Measurements from ENCODE around the gene ZBTB7B. TPM values are rescaled to one million over a fixed set of nuclear protein-coding genes. Genes with fewer than 3 reads are reported as not detected.
"Not testable (repeated sequence)": the region's sequence is repeated elsewhere in the genome, so short reads cannot be mapped to it uniquely, and the experiment has no call there.

Gene ZBTB7B
- total and polyA plus RNA-seq, 7 experiments from 2014 or later: 3.0 to 139 (median 57.2) TPM

DNA sequence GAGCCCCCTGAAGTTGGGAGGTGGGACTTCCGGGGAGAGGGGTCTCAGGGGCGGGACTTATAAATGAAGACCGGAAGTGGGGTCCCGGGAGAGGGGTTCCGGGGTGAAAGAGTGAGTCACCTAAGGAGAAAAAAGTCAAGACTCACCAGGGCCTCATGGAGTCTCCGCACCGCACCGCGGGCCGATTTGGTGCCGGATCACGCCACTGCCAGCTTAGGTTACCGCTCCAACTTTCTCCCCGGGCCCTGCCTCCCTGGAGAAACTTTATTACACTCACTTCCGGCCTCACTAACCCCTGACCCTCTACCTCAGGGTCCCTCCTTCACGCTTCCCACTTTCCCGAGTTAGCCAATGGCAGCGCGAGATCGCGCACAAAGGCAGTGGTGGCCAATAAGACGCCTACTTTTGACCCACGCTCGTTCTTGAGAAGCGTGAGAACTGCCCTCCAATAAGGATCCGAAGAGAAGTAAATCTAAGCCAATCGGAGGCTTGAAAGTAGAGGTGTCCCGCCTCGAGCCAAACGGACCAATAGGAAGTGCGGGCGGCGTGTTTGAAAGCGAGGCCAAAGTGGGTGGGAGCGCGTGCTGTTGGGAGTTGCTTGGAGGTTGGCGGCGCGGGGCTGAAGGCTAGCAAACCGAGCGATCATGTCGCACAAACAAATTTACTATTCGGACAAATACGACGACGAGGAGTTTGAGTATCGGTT, 28.3 kb upstream of the ZBTB7B start, which contains the start of gene CKS1B:
Gene CKS1B, plus strand, starts transcription at position 580 of the 706 bp plus-strand sequence. Its CDS starts 65 bp downstream, at position 645.
- Mint-ChIP-seq H3K27ac (no peak within 1 kb of the TSS), H3K4me1 (peaks cover 27 to 39% (median 31%) of the 10 kb centered on the region in 7 donors), H3K4me3 (no peak within 1 kb of the TSS), H3K36me3 (peaks cover 0 to 15% (median 0%) of the 10 kb centered on the region in 5 donors), H3K9me3 (peaks cover 0 to 2% (median 0%) of the 10 kb centered on the region in 11 donors), H3K27me3 (no peaks in the 10 kb centered on the region)
- DNase-seq: peak; percentile 86 to 100 (median 98)
- no peaks in the 10 kb centered on the region for H3K9me3 ChIP-seq (ENCODE audit: control insufficient read depth in 2 of 3, low read length in 3 of 3)
- peaks cover 0 to 20% (median 0%) of the 10 kb centered on the region in 3 experiments for H3K36me3 ChIP-seq (ENCODE audit: control insufficient read depth in 2 of 3, insufficient read depth in 3 of 3, low read length in 3 of 3)
- H3K4me1 ChIP-seq (ENCODE audit: control insufficient read depth in 2 of 2, insufficient read depth in 2 of 2, low read length in 2 of 2): peaks cover 28 to 35% of the 10 kb centered on the region in 2 donors
- peak; percentile 89 for ATAC-seq
- peak within 1 kb of the TSS; percentile 94 for H3K27ac ChIP-seq (ENCODE audit: low read depth, low read length)
- ChIA-PET CTCF (interaction anchor here (0.7 to 10.5 kb wide), 9 partner anchors 25 to 415 kb away, joined by 3 to 94 read pairs (median 4); partner anchors contain the start of gene PMVK), POLR2A (interaction anchor here (0.9 to 11.7 kb wide), 14 partner anchors 9 to 78 kb away, joined by 3 to 160 read pairs (median 6); partner anchors contain the start of genes FLAD1, PBXIP1, PMVK and PYGO2)
- no peaks in the 10 kb centered on the region for H3K27me3 ChIP-seq (ENCODE audit: control insufficient read depth in 2 of 2, insufficient read depth in 2 of 2, low read length in 2 of 2)
- H3K4me3 ChIP-seq (ENCODE audit: low read length): peak within 1 kb of the TSS; percentile 82
- intact Hi-C loops (cut with micrococcal nuclease): loop anchor here (1.0 to 10.0 kb wide), 13 partner anchors 9 to 416 kb away; partner anchors contain the start of genes ADAM15 (in 2 of the 2), FLAD1 (in 2 of the 2), PYGO2 (in 2 of the 2) and UBE2Q1 (in 2 of the 2)

DNA sequence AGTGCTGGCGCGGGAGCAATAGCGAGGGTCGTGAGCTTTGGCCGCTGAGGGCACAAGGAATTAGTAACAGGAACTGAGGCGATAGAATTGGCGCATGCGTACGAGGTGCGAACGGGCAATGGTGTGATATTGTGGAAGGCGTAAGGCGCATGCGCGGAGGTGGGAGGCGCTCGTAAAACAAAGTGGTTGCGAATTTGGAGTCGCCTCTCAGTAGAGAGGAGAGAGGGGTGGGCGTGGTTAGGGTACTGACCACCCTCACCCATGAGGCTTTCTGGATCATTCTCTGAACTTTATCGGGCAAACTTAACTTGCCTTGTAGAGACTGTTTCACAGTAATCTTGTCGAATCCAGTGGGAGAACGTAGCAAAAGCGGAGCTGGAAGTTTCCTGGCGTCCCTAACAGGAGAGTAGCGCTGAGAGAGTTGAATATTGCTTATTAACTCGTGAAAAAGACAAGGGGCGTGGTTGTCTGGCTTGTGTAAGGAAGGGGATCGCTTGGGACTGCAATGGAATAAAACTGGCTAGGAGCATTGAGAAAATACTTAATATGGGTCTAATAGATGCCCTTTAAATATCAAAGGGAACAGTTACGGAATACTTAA, 27.7 kb upstream of the ZBTB7B start:
- peaks cover 0 to 18% (median 0%) of the 10 kb centered on the region in 5 donors for H3K36me3 Mint-ChIP-seq
- H3K4me3 ChIP-seq (ENCODE audit: low read length): peak overlapping the region; percentile 82
- peak overlapping the region; percentile 94 for H3K27ac ChIP-seq (ENCODE audit: low read depth, low read length)
- intact Hi-C loops (cut with micrococcal nuclease): loop anchor here (1.0 to 10.0 kb wide), 14 partner anchors 8 to 417 kb away; partner anchors contain the start of genes ADAM15 (in 2 of the 2), FLAD1 (in 2 of the 2), PYGO2 (in 2 of the 2) and UBE2Q1 (in 2 of the 2)
- ChIA-PET POLR2A (interaction anchor here (0.8 to 11.7 kb wide), 12 partner anchors 9 to 49 kb away, joined by 3 to 160 read pairs (median 6); partner anchors contain the start of genes FLAD1, PBXIP1, PMVK and PYGO2), CTCF (interaction anchor here (0.9 to 10.5 kb wide), 2 partner anchors 40 to 110 kb away, joined by 4 to 94 read pairs; no protein-coding TSS in a partner anchor)
- H3K9me3 Mint-ChIP-seq: peaks cover 0 to 2% (median 0%) of the 10 kb centered on the region in 11 donors
- H3K4me3 Mint-ChIP-seq: no peak overlapping the region
- peaks cover 28 to 35% of the 10 kb centered on the region in 2 donors for H3K4me1 ChIP-seq (ENCODE audit: control insufficient read depth in 2 of 2, insufficient read depth in 2 of 2, low read length in 2 of 2)
- H3K27me3 ChIP-seq (ENCODE audit: control insufficient read depth in 2 of 2, insufficient read depth in 2 of 2, low read length in 2 of 2): no peaks in the 10 kb centered on the region
- peak; percentile 56 for ATAC-seq
- H3K9me3 ChIP-seq (ENCODE audit: control insufficient read depth in 2 of 3, low read length in 3 of 3): no peaks in the 10 kb centered on the region
- no peaks in the 10 kb centered on the region for H3K27me3 Mint-ChIP-seq
- peaks cover 0 to 13% (median 0%) of the 10 kb centered on the region in 3 experiments for H3K36me3 ChIP-seq (ENCODE audit: control insufficient read depth in 2 of 3, insufficient read depth in 3 of 3, low read length in 3 of 3)
- H3K4me1 Mint-ChIP-seq: peaks cover 21 to 36% (median 30%) of the 10 kb centered on the region in 7 donors
- DNase-seq: peak in 8 of 9 donors; percentile 91 to 98 (median 95)
- no peak overlapping the region for H3K27ac Mint-ChIP-seq

DNA sequence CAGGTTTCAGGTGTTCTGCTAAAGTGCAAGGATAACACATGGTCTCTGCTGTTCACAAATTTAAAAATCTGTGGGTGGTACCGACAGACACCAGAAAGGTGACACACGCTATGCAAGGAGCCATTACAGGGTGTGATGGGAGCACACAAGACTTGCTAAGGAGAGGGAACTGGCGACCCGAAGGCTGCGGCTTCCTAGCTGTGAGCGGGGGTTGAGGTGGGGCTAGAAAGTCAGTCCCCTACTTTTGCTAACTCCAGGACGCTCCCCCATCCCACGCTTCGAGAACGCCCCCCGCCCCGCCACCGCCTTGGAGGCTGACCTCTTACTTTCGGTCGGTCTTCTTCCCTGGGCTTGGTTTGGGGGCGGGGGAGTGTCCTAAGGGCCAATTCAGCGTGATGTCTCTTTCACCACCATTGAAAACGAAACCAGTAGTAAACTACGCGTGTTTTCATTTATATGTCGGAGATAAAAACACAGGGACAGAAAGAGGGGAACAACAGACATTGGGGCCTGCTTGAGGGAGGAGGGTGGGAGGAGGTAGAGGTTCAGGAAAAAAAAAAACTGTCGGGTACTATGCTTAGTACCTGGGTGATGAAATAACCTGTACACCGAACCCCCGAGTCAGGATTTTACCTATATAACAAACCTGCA, 27.1 kb upstream of the ZBTB7B start:
- no peak for ATAC-seq
- CTCF ChIA-PET: interaction anchor here (0.8 to 10.5 kb wide), 5 partner anchors 18 to 39 kb away, joined by 3 to 94 read pairs (median 3); partner anchors contain the start of gene LENEP

DNA sequence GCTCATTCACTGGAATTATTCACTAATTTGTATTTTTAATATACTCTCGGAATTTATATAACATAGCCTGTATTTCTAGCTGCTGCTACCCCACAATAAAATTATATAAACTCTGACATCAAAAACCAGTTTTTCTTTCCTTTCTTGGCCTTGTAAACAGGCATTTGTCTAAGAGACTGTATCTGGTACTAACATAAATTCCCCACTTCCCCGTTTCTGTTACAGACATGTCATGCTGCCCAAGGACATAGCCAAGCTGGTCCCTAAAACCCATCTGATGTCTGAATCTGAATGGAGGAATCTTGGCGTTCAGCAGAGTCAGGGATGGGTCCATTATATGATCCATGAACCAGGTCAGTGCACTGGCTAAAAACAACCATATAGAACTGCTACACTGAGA, 24.8 kb upstream of the ZBTB7B start:
- H3K4me1 ChIP-seq (ENCODE audit: control insufficient read depth in 2 of 2, insufficient read depth in 2 of 2, low read length in 2 of 2): peaks cover 20 to 21% of the 10 kb centered on the region in 2 donors
- not testable (repeated sequence) for H3K36me3 ChIP-seq (ENCODE audit: control insufficient read depth in 2 of 3, insufficient read depth in 3 of 3, low read length in 3 of 3); ATAC-seq; H3K4me3 ChIP-seq (ENCODE audit: low read length); H3K27ac ChIP-seq (ENCODE audit: low read depth, low read length); H3K9me3 ChIP-seq (ENCODE audit: control insufficient read depth in 2 of 3, low read length in 3 of 3); H3K9me3 Mint-ChIP-seq; H3K27me3 ChIP-seq (ENCODE audit: control insufficient read depth in 2 of 2, insufficient read depth in 2 of 2, low read length in 2 of 2); DNase-seq; H3K27me3 Mint-ChIP-seq
- Mint-ChIP-seq H3K27ac (peak overlapping the region in 3 of 9 donors; percentile 32 to 75 (median 63)), H3K4me3 (peak overlapping the region in 1 of 10 donors; percentile 43), H3K4me1 (peaks cover 3 to 23% (median 10%) of the 10 kb centered on the region in 7 donors), H3K36me3 (peaks cover 0 to 12% (median 0%) of the 10 kb centered on the region in 5 donors)
- ChIA-PET CTCF (interaction anchor here (0.6 to 10.5 kb wide), 2 partner anchors 37 to 267 kb away, joined by 3 to 94 read pairs; no protein-coding TSS in a partner anchor), POLR2A (interaction anchor here (0.7 to 11.7 kb wide), 3 partner anchors 17 to 64 kb away, joined by 3 to 160 read pairs (median 37); partner anchors contain the start of genes PBXIP1 and PYGO2)
- intact Hi-C loops (cut with micrococcal nuclease): loop anchor here in 1 of 2 donors (10.0 kb wide), 1 partner anchor 347 kb away; the partner anchor contains the start of gene RUSC1

More for the DNA sequence above, 27.1 kb upstream of the ZBTB7B start:
- Histone ChIP-seq H3K27ac (ENCODE audit: low read depth, low read length) (peak overlapping the region; percentile 94), H3K4me3 (ENCODE audit: low read length) (peak overlapping the region; percentile 82), H3K36me3 (ENCODE audit: control insufficient read depth in 2 of 3, insufficient read depth in 3 of 3, low read length in 3 of 3) (peaks cover 0 to 10% (median 0%) of the 10 kb centered on the region in 3 experiments), H3K9me3 (ENCODE audit: control insufficient read depth in 2 of 3, low read length in 3 of 3) (no peaks in the 10 kb centered on the region), H3K4me1 (ENCODE audit: control insufficient read depth in 2 of 2, insufficient read depth in 2 of 2, low read length in 2 of 2) (peaks cover 28 to 33% of the 10 kb centered on the region in 2 donors), H3K27me3 (ENCODE audit: control insufficient read depth in 2 of 2, insufficient read depth in 2 of 2, low read length in 2 of 2) (no peaks in the 10 kb centered on the region)
- peaks cover 0 to 2% (median 0%) of the 10 kb centered on the region in 11 donors for H3K9me3 Mint-ChIP-seq
- H3K27ac Mint-ChIP-seq: no peak overlapping the region
- intact Hi-C loops (cut with micrococcal nuclease): loop anchor here (1.0 to 10.0 kb wide), 3 partner anchors 42 to 367 kb away; partner anchors contain the start of genes ADAR (in 1 of the 2) and RUSC1 (in 1 of the 2)
- H3K4me3 Mint-ChIP-seq: no peak overlapping the region
- H3K27me3 Mint-ChIP-seq: no peaks in the 10 kb centered on the region
- peaks cover 0 to 20% (median 0%) of the 10 kb centered on the region in 5 donors for H3K36me3 Mint-ChIP-seq
- H3K4me1 Mint-ChIP-seq: peaks cover 21 to 36% (median 30%) of the 10 kb centered on the region in 7 donors
- POLR2A ChIA-PET: interaction anchor here (0.6 to 11.7 kb wide), 10 partner anchors 8 to 44 kb away, joined by 3 to 160 read pairs (median 7); partner anchors contain the start of genes FLAD1, PBXIP1, PMVK and PYGO2
- DNase-seq: peak in 7 of 9 donors; percentile 23 to 75 (median 41)

DNA sequence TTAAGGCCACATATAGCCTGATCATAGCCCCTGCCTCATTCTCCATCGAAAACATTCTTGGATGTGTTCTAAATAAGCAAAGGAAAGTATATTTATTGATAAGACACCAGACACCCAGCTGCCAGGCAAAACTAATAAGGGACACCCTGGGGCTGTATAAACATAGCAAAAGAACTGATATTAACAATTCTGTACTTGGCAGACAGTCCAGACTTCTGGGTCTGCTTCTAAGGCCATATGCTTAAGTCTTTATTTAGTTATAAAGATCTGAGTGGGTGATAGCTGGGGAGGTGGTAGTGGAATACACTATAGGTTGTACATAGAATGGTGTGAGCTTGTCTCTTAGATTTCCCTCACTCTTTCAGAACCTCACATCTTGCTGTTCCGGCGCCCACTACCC, 24.2 kb upstream of the ZBTB7B start:
- ATAC-seq (no peak), DNase-seq (no peak)
- POLR2A ChIA-PET: interaction anchor here (0.7 to 11.7 kb wide), 3 partner anchors 18 to 63 kb away, joined by 3 to 160 read pairs (median 37); partner anchors contain the start of genes PBXIP1 and PYGO2
- peaks cover 0 to 12% (median 0%) of the 10 kb centered on the region in 5 donors for H3K36me3 Mint-ChIP-seq
- CTCF ChIA-PET: interaction anchor here (0.7 to 10.5 kb wide), 4 partner anchors 14 to 650 kb away, joined by 3 to 94 read pairs (median 4); partner anchors contain the start of gene LENEP
- no peaks in the 10 kb centered on the region for H3K9me3 Mint-ChIP-seq
- no peaks in the 10 kb centered on the region for H3K9me3 ChIP-seq (ENCODE audit: control insufficient read depth in 2 of 3, low read length in 3 of 3)
- H3K4me3 ChIP-seq (ENCODE audit: low read length): no peak overlapping the region
- H3K27ac ChIP-seq (ENCODE audit: low read depth, low read length): no peak overlapping the region
- H3K27ac Mint-ChIP-seq: peak overlapping the region in 1 of 9 donors; percentile 47
- no peaks in the 10 kb centered on the region for H3K36me3 ChIP-seq (ENCODE audit: control insufficient read depth in 2 of 3, insufficient read depth in 3 of 3, low read length in 3 of 3)
- intact Hi-C loops (cut with micrococcal nuclease): loop anchor here in 1 of 2 donors (10.0 kb wide), 1 partner anchor 346 kb away; the partner anchor contains the start of gene RUSC1
- no peak overlapping the region for H3K4me3 Mint-ChIP-seq
- H3K4me1 Mint-ChIP-seq: peaks cover 0 to 20% (median 6%) of the 10 kb centered on the region in 7 donors
- H3K27me3 Mint-ChIP-seq: no peaks in the 10 kb centered on the region
- no peaks in the 10 kb centered on the region for H3K27me3 ChIP-seq (ENCODE audit: control insufficient read depth in 2 of 2, insufficient read depth in 2 of 2, low read length in 2 of 2)
- peaks cover 15 to 18% of the 10 kb centered on the region in 2 donors for H3K4me1 ChIP-seq (ENCODE audit: control insufficient read depth in 2 of 2, insufficient read depth in 2 of 2, low read length in 2 of 2)

All from naive thymus-derived CD4-positive, alpha-beta T cell (primary cell).